GM18907 (cell line): ENCODE data around the gene DPM1.

Source experiments
- ATAC-seq: cut with Tn5 transposase; IDR thresholded peaks from one replicate; pipeline ENCODE4 v1.9.1; 2021; ENCODE audit warnings: mild to moderate bottlenecking, moderate library complexity; ENCODE audit not compliant: unreplicated experiment

DPM1 gene

DNA sequence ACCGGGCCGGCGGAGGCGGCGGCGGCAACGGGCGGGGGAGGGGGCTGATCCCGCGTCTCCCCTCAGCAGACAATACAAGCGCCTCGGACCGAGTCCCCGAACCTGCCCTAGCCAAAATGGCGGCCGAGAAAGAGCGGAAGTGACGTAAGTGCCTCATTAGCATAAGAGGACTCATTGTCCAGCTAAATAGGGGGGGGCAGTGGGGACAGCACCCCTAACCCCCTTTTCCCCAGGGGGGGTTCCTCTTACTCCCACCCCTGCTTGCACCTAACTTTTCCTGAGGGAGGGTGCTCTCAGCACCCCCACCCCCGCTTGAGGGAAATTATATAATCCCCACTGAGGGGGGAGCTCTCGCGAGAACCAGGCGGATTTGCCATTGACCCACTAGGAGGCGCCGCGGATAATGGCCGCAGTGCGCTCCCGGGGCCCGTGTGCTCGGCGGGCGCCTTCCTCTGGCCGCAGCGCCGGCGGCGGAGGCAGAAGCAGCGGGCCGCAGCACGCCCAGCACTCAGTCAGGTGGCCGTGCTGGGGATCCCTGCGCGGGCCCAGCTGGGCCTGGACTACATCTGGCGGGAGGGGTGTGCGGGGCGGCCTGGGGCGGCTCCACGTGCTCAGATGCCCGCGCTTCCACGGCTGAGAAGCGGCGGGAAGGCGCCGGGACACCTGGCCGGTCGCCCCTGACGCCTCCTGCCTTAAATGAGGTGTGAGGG, 26.9 kb downstream of the DPM1 start, which contains the start of gene ADNP:
TSS of gene ADNP (minus strand) at position 132 of the 710 bp plus-strand sequence. CDS start 27,441 bp downstream, outside the sequence.
- peak; percentile 61 for ATAC-seq

DNA sequence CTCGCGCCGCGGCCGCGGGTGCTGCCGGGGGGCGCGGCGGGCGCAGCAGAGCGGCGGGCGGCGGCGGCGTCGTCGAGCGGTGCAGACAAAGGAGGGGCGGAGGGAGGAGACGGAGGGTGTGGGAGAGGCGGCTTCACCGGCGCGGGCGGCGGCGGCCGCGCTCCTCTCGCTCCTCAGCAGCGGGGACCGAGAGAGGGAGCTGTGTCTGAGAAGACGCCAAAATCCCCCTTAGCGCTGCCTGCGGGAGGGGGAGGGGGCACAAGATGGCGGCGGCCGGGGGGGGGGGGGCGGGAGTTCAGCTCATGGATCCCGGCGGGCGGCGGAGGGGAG, 27.4 kb downstream of the DPM1 start:
- ATAC-seq = peak; percentile 32

DNA sequence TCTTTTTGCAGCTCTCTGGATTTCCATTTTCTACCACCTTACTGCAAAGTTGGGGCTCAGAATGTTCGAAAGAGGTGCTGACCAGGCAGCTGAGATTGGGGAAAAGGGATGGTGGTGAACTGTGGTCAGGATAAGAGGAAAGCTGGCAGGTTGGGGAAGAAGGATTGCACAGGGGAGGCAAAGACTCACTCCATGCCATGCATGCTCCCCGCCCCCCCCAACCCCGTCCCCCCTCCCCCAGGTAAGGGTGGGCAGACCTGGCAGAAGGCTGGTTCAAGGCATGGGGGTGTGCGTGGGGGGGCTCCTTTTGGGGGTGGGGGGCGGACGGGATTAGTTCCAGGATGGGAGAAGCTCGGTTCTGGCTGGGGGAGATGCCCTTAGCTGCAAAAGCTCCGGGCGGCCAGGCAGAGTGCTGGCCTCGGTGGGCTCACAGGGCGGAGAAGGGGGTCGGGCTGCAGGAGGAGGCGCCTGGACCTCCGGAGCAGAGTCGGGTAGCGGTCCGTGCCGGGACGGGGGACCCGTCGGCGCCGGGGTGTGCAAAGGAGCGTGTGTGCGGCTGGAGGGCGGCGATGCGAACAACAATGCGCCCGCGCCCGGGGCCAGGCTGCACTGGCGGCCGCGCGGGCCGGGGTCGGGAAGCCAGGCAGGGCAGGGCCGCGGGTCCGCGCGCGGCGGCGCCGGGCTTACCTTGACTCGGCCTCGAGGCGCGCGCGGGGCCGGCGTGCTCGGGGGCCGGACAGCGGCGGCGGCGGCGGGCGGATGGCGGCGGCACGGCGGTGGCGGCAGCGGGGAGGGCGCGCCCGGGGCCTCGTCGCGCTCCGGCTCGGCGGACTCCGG, 28.0 kb downstream of the DPM1 start:
- ATAC-seq = peak; percentile 10

DNA sequence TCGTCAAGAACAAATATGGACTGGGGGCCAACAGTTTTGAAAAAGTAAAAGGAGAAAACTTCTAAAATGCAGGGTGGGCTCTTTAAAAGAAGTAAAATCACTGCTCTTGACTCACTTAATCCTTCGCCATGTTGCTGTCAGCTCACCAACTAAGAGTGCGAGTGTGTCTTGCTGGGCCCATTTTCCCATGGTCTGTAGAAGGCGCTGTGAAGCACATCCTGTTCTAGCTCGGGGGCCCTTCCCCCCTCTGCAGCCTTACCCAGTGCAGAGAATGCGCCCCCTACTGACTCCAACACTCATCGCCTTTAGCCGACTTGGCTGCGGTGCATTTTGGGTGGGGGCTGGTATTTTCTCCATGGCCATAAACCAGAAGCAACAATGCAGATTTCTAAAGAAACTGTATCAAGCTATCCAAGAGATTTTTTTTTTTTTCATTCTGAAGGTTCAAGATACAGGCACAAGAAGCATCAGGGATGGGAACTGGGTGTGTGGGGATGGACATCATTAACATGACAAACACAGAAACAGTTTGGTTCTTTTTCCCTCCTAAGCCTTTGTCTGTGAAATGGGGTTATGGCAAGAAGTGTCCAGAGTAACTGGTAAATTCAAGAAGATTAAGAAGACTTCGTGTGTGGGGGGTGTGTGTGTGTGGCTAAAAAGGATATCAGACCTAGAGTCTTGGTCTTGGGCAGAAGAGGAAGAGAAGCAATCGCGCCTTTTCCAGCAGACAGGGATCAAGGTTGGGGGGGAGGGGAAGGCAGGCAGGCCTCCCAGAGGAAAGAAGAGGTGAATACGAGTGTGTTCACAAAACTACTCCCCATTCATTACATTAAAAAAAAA, 28.8 kb downstream of the DPM1 start:
- peak; percentile 67 for ATAC-seq

DNA sequence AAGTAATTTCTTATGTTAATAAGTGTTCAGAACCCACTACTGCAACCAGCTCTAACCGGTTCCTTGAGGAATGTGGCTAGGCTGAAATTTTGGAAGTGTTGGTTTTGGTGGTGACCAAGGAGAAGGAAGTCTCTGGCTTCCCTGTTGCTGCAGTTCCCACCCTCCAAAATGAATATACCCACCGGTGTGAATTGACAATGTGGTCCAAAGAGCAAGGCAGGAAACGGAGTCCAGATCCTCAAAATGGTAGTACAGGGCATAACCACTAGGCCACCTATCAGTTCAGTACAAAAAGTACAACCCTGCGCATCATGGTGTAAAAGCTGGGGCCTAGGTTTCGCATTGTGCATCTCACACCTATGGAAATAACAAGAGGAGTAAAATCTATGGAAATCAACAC, 29.9 kb downstream of the DPM1 start:
- ATAC-seq = no peak

DNA sequence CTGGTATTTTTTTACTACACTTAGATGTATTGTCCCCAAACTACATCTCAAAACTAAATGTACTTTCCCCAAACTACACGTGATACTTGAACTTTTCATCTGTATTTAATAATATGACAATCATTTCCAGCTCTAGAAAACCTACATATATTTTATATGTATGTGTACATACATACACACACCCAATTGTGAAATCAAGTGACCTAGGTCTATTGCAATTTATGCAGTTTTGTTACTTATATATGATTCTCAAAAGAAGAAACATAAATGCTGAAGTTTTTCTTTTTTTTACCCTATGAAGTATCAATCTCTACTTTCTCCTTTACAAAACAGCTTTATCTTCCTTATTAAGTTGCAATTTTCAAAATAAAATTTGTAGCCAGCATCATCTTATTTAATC, 31.8 kb downstream of the DPM1 start:
- ATAC-seq = no peak

DNA sequence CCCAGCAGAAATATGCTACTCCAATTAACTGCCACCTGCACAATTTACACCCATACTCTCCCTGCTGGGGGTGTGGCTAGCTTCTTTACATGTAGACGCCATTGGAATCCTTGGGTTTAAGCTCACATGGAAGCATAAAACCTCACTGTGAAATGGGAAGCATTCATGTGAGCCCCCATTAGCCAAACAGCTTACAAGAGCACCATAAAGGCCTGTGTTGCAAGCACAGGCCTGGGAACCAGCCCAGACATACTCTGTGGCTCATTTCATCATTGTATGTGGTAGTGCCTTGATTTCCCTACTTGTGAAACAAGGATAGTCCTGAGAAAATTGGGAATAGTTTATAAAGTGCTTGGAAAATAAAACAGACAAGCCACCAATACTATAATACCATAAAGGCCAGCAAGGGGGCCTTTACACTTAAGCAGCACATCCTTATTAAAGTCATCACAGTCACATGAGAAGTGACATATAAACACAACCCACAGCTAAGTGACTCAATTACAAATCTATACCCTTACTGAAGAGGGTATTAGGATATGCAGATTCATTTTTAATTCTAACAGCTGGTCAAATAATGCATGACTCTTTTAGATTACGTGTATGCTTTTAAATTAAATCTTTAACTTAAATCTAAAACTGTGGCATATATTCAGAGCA, 33.9 kb downstream of the DPM1 start:
- ATAC-seq = no peak

DNA sequence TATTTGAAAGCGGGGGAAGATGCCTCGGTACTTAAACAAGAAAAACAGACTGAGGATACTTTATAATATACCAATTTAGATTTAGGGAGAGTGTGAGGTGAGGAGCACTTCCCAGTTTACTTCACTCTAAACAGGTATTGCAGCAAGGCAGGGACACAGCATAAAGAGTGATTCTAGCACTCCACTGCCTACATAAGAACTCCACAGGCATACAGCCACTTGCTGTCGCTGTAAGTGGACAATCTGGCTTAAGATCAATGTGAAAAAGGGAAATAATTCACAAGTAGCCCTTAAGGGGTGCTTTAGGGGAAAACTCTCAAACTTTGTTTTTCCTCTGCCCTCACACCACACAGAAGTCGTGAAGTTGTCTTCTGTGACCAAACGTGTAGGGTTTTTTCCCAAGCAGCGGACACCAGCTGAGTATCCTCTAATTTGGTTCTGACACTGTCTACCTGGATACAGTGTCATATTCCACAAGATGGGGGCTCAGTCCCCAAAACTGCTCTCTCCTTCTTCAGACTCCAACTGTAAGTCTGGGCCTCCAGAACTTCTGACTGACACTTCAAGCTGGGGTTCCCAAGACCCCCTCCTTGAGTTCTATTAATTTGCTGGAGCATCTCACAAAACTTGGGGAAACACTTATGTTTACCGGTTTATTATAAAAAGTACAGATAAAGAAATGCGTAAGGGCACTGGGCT, 36.4 kb downstream of the DPM1 start:
- ATAC-seq = no peak

DNA sequence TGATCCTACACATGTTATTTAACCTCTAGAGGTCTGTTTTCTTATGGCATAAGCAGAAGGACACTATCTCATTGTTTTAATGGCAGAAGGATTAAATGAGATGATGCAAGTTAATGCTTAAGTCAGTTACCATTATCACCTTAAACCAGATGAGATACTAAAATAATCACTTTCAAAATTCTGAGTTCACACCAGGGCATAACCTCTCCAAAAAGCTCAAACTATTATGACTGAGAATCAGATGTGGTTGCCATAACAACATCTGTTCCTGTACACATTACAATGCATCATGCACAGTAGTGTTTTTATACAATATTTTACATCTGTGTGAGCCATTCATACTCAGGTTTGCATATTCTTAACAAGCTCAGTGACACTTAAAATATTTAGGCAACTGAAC, 37.3 kb downstream of the DPM1 start:
- ATAC-seq = no peak

DNA sequence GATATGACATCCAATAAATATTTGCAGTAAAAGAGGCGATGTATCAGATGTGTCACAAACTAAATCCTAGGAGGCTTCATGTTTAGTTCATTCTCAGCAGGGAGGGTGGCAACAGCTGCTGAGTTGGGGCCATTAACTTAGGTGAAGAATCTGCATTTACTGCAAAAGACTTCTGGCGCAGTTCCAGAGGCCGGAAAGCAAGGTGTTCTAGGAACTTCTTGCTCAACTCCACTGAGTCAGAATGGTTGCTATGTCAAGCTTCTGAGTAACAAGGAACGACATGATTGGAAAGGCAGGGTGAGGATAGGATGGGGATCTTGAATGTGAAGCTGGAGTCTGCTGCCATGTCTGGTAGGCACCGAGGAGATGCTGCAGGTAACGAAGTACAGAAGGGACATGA, 38.8 kb downstream of the DPM1 start:
- ATAC-seq = no peak

DNA sequence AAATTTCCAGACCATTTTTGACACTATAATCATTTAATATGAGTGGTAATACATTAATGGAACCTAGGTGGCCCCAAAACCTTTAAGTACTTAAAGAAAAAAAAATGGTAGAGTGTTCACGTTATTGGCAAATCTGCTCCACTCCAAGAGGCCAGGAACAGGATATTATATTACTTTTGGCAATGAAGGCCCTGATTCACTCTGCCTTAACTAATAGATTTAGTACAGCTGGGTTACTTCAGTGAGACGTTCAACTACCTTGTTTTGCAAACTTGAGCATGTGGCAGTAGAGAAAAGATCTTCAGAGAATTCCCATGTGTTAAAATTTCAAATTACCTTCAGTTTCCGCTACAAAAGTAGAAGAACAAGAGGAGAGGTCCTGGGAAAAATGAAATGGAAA, 39.9 kb downstream of the DPM1 start:
- no peak for ATAC-seq

DNA sequence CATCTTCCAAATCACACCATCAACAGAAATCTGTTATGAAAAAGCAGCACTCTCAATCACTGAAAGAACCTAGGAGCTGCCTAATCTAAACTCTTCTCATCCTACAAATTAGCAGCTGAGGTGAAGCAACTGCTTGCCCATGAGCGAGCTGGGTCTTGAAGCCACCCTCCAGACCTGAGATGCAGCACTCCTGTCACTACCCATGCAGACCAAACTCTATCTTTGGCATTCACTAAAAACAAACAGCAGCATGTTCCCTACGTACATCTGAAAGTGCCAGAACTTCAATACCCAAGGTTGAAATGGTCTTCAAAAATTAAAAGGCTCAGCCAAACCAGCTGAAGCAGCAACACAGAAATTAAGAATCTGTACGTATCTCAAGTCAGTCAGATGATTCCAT, 41.4 kb downstream of the DPM1 start:
- no peak for ATAC-seq

DNA sequence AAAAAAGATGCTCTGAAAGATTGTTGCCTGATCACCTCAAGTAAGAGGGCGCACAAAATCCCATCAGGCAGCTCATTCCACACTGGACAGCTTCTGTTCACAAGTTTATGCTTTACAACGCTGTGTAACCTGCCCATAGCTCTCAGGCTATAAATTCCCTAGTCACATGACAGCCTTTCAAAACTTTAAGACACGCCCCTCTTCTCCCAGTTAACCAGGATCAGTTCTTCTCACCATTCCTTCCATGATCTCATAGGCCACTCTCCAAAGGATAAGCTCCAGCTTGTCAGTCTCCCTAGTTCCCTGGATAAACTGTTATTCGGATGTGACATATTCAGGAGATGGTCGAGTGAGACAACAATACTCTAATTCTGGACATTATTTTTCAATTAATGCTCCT, 42.1 kb downstream of the DPM1 start:
- no peak for ATAC-seq

DNA sequence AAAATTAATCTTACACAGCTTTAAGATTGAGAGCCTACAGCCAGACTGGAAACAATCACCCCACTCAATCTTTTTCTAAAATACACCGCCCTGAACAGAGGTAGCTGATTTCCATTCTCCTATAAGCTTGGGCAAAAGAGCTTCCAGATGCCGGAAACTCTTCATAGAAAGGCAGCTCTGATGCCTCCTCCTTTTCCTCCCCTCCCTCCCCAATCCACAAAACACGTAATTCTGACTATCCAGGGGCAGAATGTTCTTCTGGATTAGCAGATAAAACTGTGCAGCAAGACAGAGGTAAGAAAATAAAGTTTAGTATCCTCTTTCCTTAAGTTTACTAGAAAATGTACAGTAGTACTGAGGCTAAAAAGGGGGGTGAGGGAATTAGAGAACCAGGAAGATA, 42.9 kb downstream of the DPM1 start:
- ATAC-seq = no peak

DNA sequence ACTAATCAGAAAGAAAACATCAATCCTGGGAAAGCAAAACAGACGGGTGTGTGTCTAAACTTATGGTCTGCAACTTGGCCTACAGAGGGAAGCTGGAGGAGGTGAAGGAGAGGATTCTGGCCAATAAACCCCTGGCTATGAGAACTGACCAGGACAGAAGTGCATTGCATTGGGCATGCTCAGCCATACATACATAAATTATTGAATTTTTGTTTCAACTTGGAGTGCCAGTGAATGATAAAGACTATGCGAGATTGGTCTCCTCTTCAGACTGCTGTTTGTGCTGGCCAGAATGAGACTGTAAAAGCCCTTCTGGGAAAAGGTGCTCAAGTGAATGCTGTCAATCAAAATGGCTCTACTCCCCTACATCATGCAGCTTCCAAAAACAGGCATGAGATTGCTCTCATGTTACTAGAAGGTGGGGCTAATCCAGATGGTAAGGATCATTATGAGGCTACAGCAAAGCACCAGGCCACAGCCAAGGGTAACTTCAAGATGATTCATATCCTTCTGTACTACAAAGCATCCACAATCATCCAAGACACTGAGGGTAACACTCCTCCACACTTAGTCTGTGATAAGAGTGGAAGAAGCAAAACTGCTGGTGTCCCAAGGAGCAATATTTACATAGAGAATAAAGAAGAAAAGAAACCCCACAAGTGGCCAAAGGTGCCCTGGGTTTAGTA, 44.5 kb downstream of the DPM1 start:
- ATAC-seq = no peak

DNA sequence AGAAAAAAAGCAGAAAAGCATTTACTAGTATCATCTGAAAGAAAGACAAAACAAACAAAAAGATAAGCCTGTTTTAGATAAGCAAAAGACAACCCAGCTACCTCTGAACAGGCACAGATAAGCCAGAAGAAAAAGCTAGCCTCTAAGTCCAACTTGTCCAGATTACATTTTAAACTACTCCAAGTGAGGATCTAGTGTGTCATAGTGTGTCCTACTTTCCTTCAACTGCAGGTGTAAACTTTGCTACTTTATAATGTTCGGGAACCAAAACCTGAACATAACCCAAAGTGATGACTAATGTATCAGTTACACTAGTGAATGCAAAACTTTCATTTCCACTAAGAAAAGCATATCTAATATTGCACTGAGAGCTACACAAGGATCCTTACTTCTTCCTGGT, 46.6 kb downstream of the DPM1 start:
- ATAC-seq = peak; percentile 40

DNA sequence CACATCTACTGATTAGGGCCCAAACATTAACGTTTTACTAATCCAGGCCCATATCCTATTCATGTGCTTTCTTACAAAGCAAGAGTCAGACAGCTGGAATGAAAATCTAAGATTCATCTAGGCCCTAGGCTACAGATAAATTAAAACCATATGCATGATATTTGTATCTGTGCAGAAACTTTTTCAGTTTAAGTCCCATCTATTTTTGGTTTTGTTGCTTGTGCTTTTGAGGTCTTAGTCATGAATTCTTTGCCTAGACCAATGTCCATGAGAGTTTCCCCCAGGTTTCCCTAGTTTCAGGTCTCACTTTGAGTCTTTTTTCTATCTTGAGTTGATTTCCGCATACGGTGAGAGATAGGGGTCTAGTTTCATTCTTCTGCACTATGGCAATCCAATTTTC, 47.3 kb downstream of the DPM1 start:
- ATAC-seq = no peak

DNA sequence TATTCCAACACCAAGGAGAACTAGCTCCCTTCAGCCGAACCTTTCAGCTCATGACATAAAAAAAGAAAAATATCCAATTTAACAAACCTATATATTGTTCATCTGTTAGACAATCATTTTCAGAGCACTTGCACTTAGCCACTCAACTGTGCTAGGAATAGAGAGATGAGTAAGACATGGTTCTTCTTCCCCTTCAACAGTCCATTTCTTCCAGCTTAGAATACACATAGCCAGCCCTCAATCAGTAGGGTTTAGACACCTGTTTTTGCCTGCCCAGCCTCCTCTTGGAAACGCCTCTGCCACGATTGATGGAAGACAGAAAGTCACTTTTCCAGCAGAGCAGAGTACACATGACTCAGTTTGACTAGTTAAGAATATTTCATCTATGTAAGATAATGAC, 48.9 kb downstream of the DPM1 start:
- no peak for ATAC-seq

DNA sequence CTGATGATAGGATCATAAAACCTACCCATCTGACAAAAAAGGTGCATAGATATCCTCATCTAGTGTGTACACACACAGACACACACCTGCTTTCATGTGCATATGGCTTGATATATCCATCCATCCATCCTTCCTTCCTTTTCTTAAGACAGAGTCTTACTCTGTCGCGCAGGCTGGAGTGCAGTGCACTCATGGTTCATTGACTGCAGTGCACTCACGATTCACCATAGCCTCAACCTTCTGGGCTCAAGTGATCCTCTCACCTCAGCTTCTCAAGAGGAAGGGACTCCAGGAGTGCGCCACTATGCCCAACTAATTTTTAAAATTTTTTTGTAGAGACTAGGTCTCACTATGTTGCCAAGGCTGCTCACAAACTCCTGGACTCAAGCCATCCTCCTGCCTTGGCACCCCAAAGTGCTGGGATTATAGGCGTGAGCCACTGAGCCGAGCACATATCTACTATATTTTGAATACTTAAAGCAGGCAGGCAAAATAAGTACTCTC, 54.2 kb downstream of the DPM1 start:
- no peak for ATAC-seq
